IMR-90 (cell line): ENCODE data around the gene RAP1GAP2. TPM values are rescaled to one million over a fixed set of nuclear protein-coding genes. Genes with fewer than 3 reads are reported as not detected.

Source experiments
- ATAC-seq: fragments of 200-7000 bp; cut with Tn5 transposase; 2 replicates; pipeline ENCODE4 v1.9.1; 2020; ENCODE audit warnings: low read depth, mild to moderate bottlenecking, moderate library complexity
- BruUV-seq: library from RNA; stranded (reverse); fragments of 400-500 nt; replicated peaks from 2 replicates; lab custom pipeline; 2021; lab: Mats Ljungman, UMichigan
- CTCF ChIA-PET: fragments of 300-600 bp; formaldehyde crosslinking; extraction: SDS; loops from one replicate; lab custom pipeline; 2021; ENCODE audit warnings: antibody characterized with exemption; lab: Yijun Ruan, JAX
- POLR2A ChIA-PET: fragments of 300-600 bp; sonication (Branson Sonifier 250); formaldehyde crosslinking; loops from one replicate; lab custom pipeline; 2022; ENCODE audit warnings: antibody characterized with exemption; ENCODE audit not compliant: unreplicated experiment; lab: Charles Lee
- DNase-seq: peaks from one replicate; pipeline ENCODE4 v3.0.0; 2013
- H2AFZ ChIP-seq: replicated peaks from 2 replicates; pipeline ENCODE3; 2013; ENCODE audit warnings: low read length, mild to moderate bottlenecking; ENCODE audit not compliant: poor library complexity
- H2AK5ac ChIP-seq: 2 replicates; pipeline ENCODE4 v1.6.1; 2013; ENCODE audit warnings: low read depth, low read length, inconsistent platforms
- H2AK9ac ChIP-seq: replicated peaks from 2 replicates; pipeline ENCODE3; 2013; ENCODE audit warnings: mild to moderate bottlenecking, low read depth, low read length, moderate library complexity; ENCODE audit not compliant: poor library complexity
- H2BK120ac ChIP-seq: 2 replicates; pipeline ENCODE4 v1.6.1; 2013; ENCODE audit warnings: low read depth, low read length, inconsistent platforms
- H2BK15ac ChIP-seq: 3 replicates; pipeline ENCODE4 v1.6.1; 2013; ENCODE audit warnings: low read depth, low read length, inconsistent platforms
- H2BK20ac ChIP-seq: 2 replicates; pipeline ENCODE4 v1.6.1; 2013; ENCODE audit warnings: low read depth, mild to moderate bottlenecking, inconsistent platforms, low read length, moderate library complexity
- H2BK5ac ChIP-seq: 2 replicates; pipeline ENCODE4 v1.6.1; 2013; ENCODE audit warnings: mild to moderate bottlenecking, low read depth, low read length, inconsistent platforms; ENCODE audit not compliant: poor library complexity, severe bottlenecking
- H3K14ac ChIP-seq: replicated peaks from 2 replicates; pipeline ENCODE4 v1.6.1; 2013; ENCODE audit warnings: low read depth, low read length, inconsistent platforms
- H3K18ac ChIP-seq: 2 replicates; pipeline ENCODE4 v1.6.1; 2013; ENCODE audit warnings: low read depth, low read length, control low read depth
- H3K23ac ChIP-seq: 2 replicates; pipeline ENCODE4 v1.6.1; 2013; ENCODE audit warnings: low read depth, low read length, inconsistent platforms
- H3K27ac ChIP-seq: 2 replicates; pipeline ENCODE4 v1.5.1; 2013; ENCODE audit warnings: mild to moderate bottlenecking, control low read depth, low read length; ENCODE audit not compliant: insufficient read depth
- H3K27me3 ChIP-seq: 2 replicates; pipeline ENCODE4 v1.6.1; 2013; ENCODE audit warnings: low read length; ENCODE audit not compliant: control insufficient read depth, insufficient read depth
- H3K36me3 ChIP-seq: 2 replicates; pipeline ENCODE4 v1.6.1; 2013; ENCODE audit warnings: low read length, mixed read lengths; ENCODE audit not compliant: control insufficient read depth, insufficient read depth
- H3K4ac ChIP-seq: 2 replicates; pipeline ENCODE4 v1.6.1; 2013; ENCODE audit warnings: low read depth, low read length, inconsistent platforms
- H3K4me1 ChIP-seq: 2 replicates; pipeline ENCODE4 v1.6.1; 2013; ENCODE audit warnings: low read length, mixed read lengths; ENCODE audit not compliant: control insufficient read depth, insufficient read depth
- H3K4me2 ChIP-seq: 2 replicates; pipeline ENCODE4 v1.6.1; 2013; ENCODE audit warnings: low read depth, mild to moderate bottlenecking, control low read depth, low read length, moderate library complexity
- H3K4me3 ChIP-seq: 2 replicates; pipeline ENCODE4 v1.5.1; 2013; ENCODE audit warnings: low read depth, mild to moderate bottlenecking, control low read depth, low read length, moderate library complexity; ENCODE audit not compliant: insufficient read depth
- H3K56ac ChIP-seq: 2 replicates; pipeline ENCODE4 v1.6.1; 2013; ENCODE audit warnings: low read length, inconsistent platforms; ENCODE audit not compliant: insufficient read depth; ENCODE audit errors: extremely low read depth
- H3K79me1 ChIP-seq, 2 experiments: 2 replicates each; pipeline ENCODE4 v1.6.1; 2013; ENCODE audit warnings: low read length in 2 of 2, inconsistent platforms in 1 of 2, low read depth in 1 of 2
- H3K9ac ChIP-seq: 2 replicates; pipeline ENCODE4 v1.6.1; 2013; ENCODE audit warnings: low read depth, low read length, control low read depth
- H3K9me1 ChIP-seq: 2 replicates; pipeline ENCODE4 v1.6.1; 2013; ENCODE audit warnings: low read length, inconsistent platforms; ENCODE audit not compliant: insufficient read depth
- H3K9me3 ChIP-seq: 2 replicates; pipeline ENCODE4 v1.6.1; 2013; ENCODE audit warnings: low read length; ENCODE audit not compliant: control insufficient read depth, insufficient read depth
- H4K20me1 ChIP-seq: 2 replicates; pipeline ENCODE4 v1.6.1; 2013; ENCODE audit warnings: low read length, inconsistent platforms; ENCODE audit not compliant: insufficient read depth
- H4K5ac ChIP-seq: 2 replicates; pipeline ENCODE4 v1.6.1; 2013; ENCODE audit warnings: mild to moderate bottlenecking, low read depth, low read length, control low read depth
- H4K8ac ChIP-seq, 2 experiments: 2 replicates each; pipeline ENCODE4 v1.6.1; 2013; ENCODE audit warnings: low read depth in 2 of 2, low read length in 2 of 2, control low read depth in 1 of 2, inconsistent platforms in 1 of 2
- H4K91ac ChIP-seq: 2 replicates; pipeline ENCODE4 v1.6.1; 2013; ENCODE audit warnings: low read depth, low read length, inconsistent platforms; ENCODE audit not compliant: insufficient read depth
- BHLHE40 ChIP-seq: fragments of 150-350 bp; IDR thresholded peaks from 2 replicates; pipeline ENCODE4 v1.6.1; 2016; ENCODE audit warnings: mild to moderate bottlenecking, low read depth, low read length
- CEBPB ChIP-seq: IDR thresholded peaks from 2 replicates; pipeline ENCODE4 v1.6.1; 2012; ENCODE audit warnings: low read depth, low read length, improper control_type of control experiment
- CHD1 ChIP-seq: IDR thresholded peaks from 2 replicates; pipeline ENCODE4 v1.6.1; 2012; ENCODE audit warnings: low read depth, low read length, improper control_type of control experiment
- CTCF ChIP-seq: conservative IDR thresholded peaks from 2 replicates; pipeline ENCODE4 v1.5.1; 2012; ENCODE audit warnings: mild to moderate bottlenecking, low read depth, low read length, improper control_type of control experiment
- ELK1 ChIP-seq: fragments of 150-350 bp; IDR thresholded peaks from 2 replicates; pipeline ENCODE4 v1.6.1; 2016; ENCODE audit warnings: low read depth, mild to moderate bottlenecking, low read length, moderate library complexity, borderline replicate concordance
- MAFK ChIP-seq: IDR thresholded peaks from 2 replicates; pipeline ENCODE4 v1.6.1; 2012; ENCODE audit warnings: low read depth, low read length, improper control_type of control experiment
- MAZ ChIP-seq: IDR thresholded peaks from 2 replicates; pipeline ENCODE4 v1.6.1; 2012; ENCODE audit warnings: low read depth, mild to moderate bottlenecking, low read length, improper control_type of control experiment, moderate library complexity, borderline replicate concordance
- MXI1 ChIP-seq: IDR thresholded peaks from 2 replicates; pipeline ENCODE4 v1.6.1; 2012; ENCODE audit warnings: low read depth, mild to moderate bottlenecking, low read length, moderate library complexity, borderline replicate concordance
- NFE2L2 ChIP-seq: fragments of 150-350 bp; IDR thresholded peaks from 2 replicates; pipeline ENCODE4 v1.6.1; 2016; ENCODE audit warnings: low read depth, mild to moderate bottlenecking, low read length
- POLR2A ChIP-seq: IDR thresholded peaks from 2 replicates; pipeline ENCODE4 v1.6.1; 2012; ENCODE audit warnings: mild to moderate bottlenecking, low read depth, low read length
- RAD21 ChIP-seq: IDR thresholded peaks from 2 replicates; pipeline ENCODE4 v1.6.1; 2012; ENCODE audit warnings: low read length, improper control_type of control experiment
- RCOR1 ChIP-seq: IDR thresholded peaks from 2 replicates; pipeline ENCODE4 v1.6.1; 2012; ENCODE audit warnings: mild to moderate bottlenecking, low read length, improper control_type of control experiment; ENCODE audit not compliant: insufficient replicate concordance
- SMC3 ChIP-seq: fragments of 150-350 bp; IDR thresholded peaks from 2 replicates; pipeline ENCODE4 v1.6.1; 2016; ENCODE audit warnings: low read depth, mild to moderate bottlenecking, antibody characterized with exemption, low read length, moderate library complexity
- USF2 ChIP-seq: fragments of 150-350 bp; IDR thresholded peaks from 2 replicates; pipeline ENCODE4 v1.6.1; 2017; ENCODE audit warnings: mild to moderate bottlenecking, antibody characterized with exemption, low read length, low read depth
- WGBS, 2 experiments: methylation state at CpG; one replicate each; pipeline versions ENCODE4 v1.1.5 to v1.1.7; 2013; ENCODE audit warnings: missing lambda C conversion rate in 2 of 2; ENCODE audit not compliant: insufficient read length in 1 of 2; ENCODE audit errors: extremely low coverage in 2 of 2; 5-methylcytosine and 5-hydroxymethylcytosine counted together
- dilution Hi-C: fragments of 300-500 bp; cut with HindIII; formaldehyde crosslinking; loops from one replicate; pipeline ENCODE4 v1.14.3; 2018; ENCODE audit warnings: low sequenced_read_pairs; ENCODE audit not compliant: unreplicated experiment
- in situ Hi-C: fragments of 300-500 bp; cut with MboI; formaldehyde crosslinking; loops from 3 replicates; pipeline ENCODE4 v1.14.3; 2019; ENCODE audit warnings: low sequenced_read_pairs, inconsistent platforms, mixed read lengths
- intact Hi-C: fragments of 100-400 bp; cut with micrococcal nuclease; formaldehyde crosslinking; loops from 2 replicates; pipeline ENCODE4 v1.10.0; 2022
- polyA plus RNA-seq, 3 experiments: library from polyadenylated mRNA; depleted of rRNA; stranded (reverse); fragments of >200 nt; gene quantifications; 2 replicates each; pipeline ENCODE4 v1.2.3, GENCODE V29; 2012; ENCODE audit warnings: low replicate concordance in 1 of 3
- total RNA-seq: library from RNA; depleted of rRNA; stranded (reverse); fragments of >200 nt; gene quantifications from 2 replicates; pipeline ENCODE4 v1.2.3, GENCODE V29; 2012

Gene RAP1GAP2
- total and polyA plus RNA-seq, 2 of the 4 experiments (the other 2 are of a cell fraction): 5.7 to 7.5 TPM

- Histone ChIP-seq H3K18ac (no peak overlapping the region), H2AK9ac (no peak overlapping the region), H3K56ac (no peak overlapping the region), H3K9ac (no peak overlapping the region), H3K4me2 (no peak overlapping the region), H3K36me3 (no peaks in the 10 kb centered on the region), H3K27ac (no peak overlapping the region), H3K14ac (no peak overlapping the region), H3K4me1 (peaks cover 2% of the 10 kb centered on the region; the same call in 1 of the 2 replicates), H4K8ac (no peak overlapping the region), H4K20me1 (no peaks in the 10 kb centered on the region), H3K4ac (no peak overlapping the region), H2BK5ac (no peak overlapping the region), H3K27me3 (no peaks in the 10 kb centered on the region), H2BK20ac (no peak overlapping the region), H2BK15ac (no peak overlapping the region), H2BK120ac (no peak overlapping the region), H3K79me1 (peaks cover 0 to 4% of the 10 kb centered on the region in 2 experiments; a peak in 1 of 4 replicates), H3K9me3 (no peaks in the 10 kb centered on the region), H2AK5ac (no peak overlapping the region), H4K5ac (no peak overlapping the region), H3K9me1 (peaks cover 4% of the 10 kb centered on the region), H3K23ac (no peak overlapping the region), H4K91ac (no peak overlapping the region), H3K4me3 (no peak overlapping the region), H2AFZ (no peak overlapping the region)
- POLR2A ChIA-PET: no interaction called here
- in situ Hi-C loops (loop anchor here (25.0 kb wide), 1 partner anchor 780 kb away; the partner anchor contains the start of gene ITGAE), dilution Hi-C loops (no loop called here), intact Hi-C loops (no loop called here)
- ATAC-seq (no peak), DNase-seq (no peak)
- 97% methylated on average over 13 of the region's 27 CpGs; no CpG with 5 or more reads in 1 of the 2 experiments for WGBS, 2 experiments
- CTCF ChIA-PET: no interaction called here
- BruUV-seq: no TSS peak
- no peak for TF ChIP-seq POLR2A
- TF ChIP-seq ELK1: no peak
- TF ChIP-seq CHD1: no peak
- TF ChIP-seq MXI1: no peak
- TF ChIP-seq CTCF: no peak
- TF ChIP-seq USF2: no peak
- TF ChIP-seq NFE2L2: no peak
- no peak for TF ChIP-seq BHLHE40
- TF ChIP-seq CEBPB: no peak
- no peak for TF ChIP-seq RCOR1
- no peak for TF ChIP-seq MAZ
- no peak for TF ChIP-seq RAD21
- no peak for TF ChIP-seq SMC3
- TF ChIP-seq MAFK: no peak
These were observed 236.3 kb downstream of the RAP1GAP2 start for GRCh38 chr17:3032258-3033247.
